Measurements from ENCODE around the gene TMEM255B.
"Not testable (repeated sequence)": the region's sequence is repeated elsewhere in the genome, so short reads cannot be mapped to it uniquely, and the experiment has no call there.

TMEM255B gene

DNA sequence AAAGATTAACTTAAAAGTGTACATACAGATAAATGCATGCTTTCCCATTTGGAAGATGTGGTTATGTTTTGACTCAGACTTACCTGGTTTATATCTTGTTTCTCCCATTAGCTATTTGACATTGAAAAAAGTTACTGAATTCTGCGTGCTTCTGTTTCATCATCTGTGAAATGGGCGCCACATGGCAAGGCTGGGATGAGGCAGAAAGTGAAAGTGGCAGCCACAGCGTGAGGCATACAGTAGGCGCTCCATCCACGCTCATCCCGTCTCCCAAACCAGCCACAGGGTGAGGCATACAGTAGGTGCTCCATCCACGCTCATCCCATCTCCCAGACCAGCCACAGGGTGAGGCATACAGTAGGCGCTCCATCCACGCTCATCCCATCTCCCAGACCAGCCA, 14.0 kb upstream of the TMEM255B start:
- TF ChIP-seq CTCF (conservative IDR thresholded peaks at IDR 0.05; ENCODE audit: low read depth, low read length) = no peak
- Histone ChIP-seq H3K27me3 (ENCODE audit: insufficient read depth, low read depth) (no peaks in the 10 kb centered on the region), H3K36me3 (ENCODE audit: insufficient read depth) (no peaks in the 10 kb centered on the region), H3K27ac (no peak overlapping the region), H4K20me1 (ENCODE audit: insufficient read depth) (no peaks in the 10 kb centered on the region), H3K9ac (no peak overlapping the region), H3K4me1 (ENCODE audit: low read depth, poor library complexity, severe bottlenecking) (peaks cover 51% of the 10 kb centered on the region), H2AFZ (ENCODE audit: low read depth) (no peak overlapping the region), H3K4me2 (no peak overlapping the region; the same call in 1 of the 2 replicates), H3K79me2 (ENCODE audit: insufficient read depth, low read depth) (no peaks in the 10 kb centered on the region), H3K4me3 (IDR thresholded peaks at IDR 0.05; ENCODE audit: insufficient read depth, low read depth, low read length) (no peak overlapping the region)

GRCh38 chr13:113745500-113746142, 13.4 kb upstream of the TMEM255B start:
- not testable (repeated sequence) for H3K4me3 ChIP-seq (IDR thresholded peaks at IDR 0.05; ENCODE audit: insufficient read depth, low read depth, low read length); H3K9ac ChIP-seq; H3K27me3 ChIP-seq (ENCODE audit: insufficient read depth, low read depth); H4K20me1 ChIP-seq (ENCODE audit: insufficient read depth); H3K36me3 ChIP-seq (ENCODE audit: insufficient read depth); H3K27ac ChIP-seq; H2AFZ ChIP-seq (ENCODE audit: low read depth); H3K79me2 ChIP-seq (ENCODE audit: insufficient read depth, low read depth); H3K4me2 ChIP-seq
- H3K4me1 ChIP-seq (ENCODE audit: low read depth, poor library complexity, severe bottlenecking) = peaks cover 45% of the 10 kb centered on the region

DNA sequence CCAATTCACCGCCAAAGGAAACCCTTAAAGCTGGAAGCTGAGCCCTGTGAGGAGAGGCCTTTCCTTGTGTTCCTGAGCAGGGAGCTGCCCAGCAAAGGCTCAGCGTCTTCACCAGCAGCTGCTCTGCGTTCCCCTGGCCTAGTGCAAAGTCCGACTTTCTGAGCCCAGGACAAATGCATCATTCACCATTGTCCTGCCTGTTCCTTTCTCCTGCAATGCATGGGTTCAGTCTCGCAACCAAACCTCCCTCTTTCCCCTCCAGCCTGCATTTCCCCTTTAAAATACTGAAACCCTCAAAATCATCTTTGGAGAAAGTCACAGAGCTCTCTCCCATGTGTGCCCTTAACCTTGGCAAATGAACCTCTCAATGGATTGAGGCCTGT, 12.9 kb upstream of the TMEM255B start:
- H3K27me3 ChIP-seq (ENCODE audit: insufficient read depth, low read depth) = no peaks in the 10 kb centered on the region
- no peaks in the 10 kb centered on the region for H4K20me1 ChIP-seq (ENCODE audit: insufficient read depth)
- H3K4me1 ChIP-seq (ENCODE audit: low read depth, poor library complexity, severe bottlenecking) = peaks cover 40% of the 10 kb centered on the region
- no peak overlapping the region for H3K9ac ChIP-seq
- H3K27ac ChIP-seq = no peak overlapping the region
- no peaks in the 10 kb centered on the region for H3K79me2 ChIP-seq (ENCODE audit: insufficient read depth, low read depth)
- H2AFZ ChIP-seq (ENCODE audit: low read depth) = no peak overlapping the region
- no peak overlapping the region for H3K4me3 ChIP-seq (IDR thresholded peaks at IDR 0.05; ENCODE audit: insufficient read depth, low read depth, low read length)
- H3K4me2 ChIP-seq = no peak overlapping the region
- H3K36me3 ChIP-seq (ENCODE audit: insufficient read depth) = no peaks in the 10 kb centered on the region
- no peak for TF ChIP-seq CTCF (conservative IDR thresholded peaks at IDR 0.05; ENCODE audit: low read depth, low read length)

- H3K4me1 ChIP-seq (ENCODE audit: low read depth, poor library complexity, severe bottlenecking) = peaks cover 34% of the 10 kb centered on the region
- TF ChIP-seq CTCF (conservative IDR thresholded peaks at IDR 0.05; ENCODE audit: low read depth, low read length) = no peak
- no peaks in the 10 kb centered on the region for H3K36me3 ChIP-seq (ENCODE audit: insufficient read depth)
- H3K27ac ChIP-seq = no peak overlapping the region
- H2AFZ ChIP-seq (ENCODE audit: low read depth) = no peak overlapping the region
- H3K4me3 ChIP-seq (IDR thresholded peaks at IDR 0.05; ENCODE audit: insufficient read depth, low read depth, low read length) = no peak overlapping the region
- no peaks in the 10 kb centered on the region for H4K20me1 ChIP-seq (ENCODE audit: insufficient read depth)
- no peak overlapping the region for H3K9ac ChIP-seq
- no peaks in the 10 kb centered on the region for H3K27me3 ChIP-seq (ENCODE audit: insufficient read depth, low read depth)
- H3K4me2 ChIP-seq = no peak overlapping the region
- no peaks in the 10 kb centered on the region for H3K79me2 ChIP-seq (ENCODE audit: insufficient read depth, low read depth)
Measured at GRCh38 chr13:113746671-113747070, 12.4 kb upstream of the TMEM255B start.

DNA sequence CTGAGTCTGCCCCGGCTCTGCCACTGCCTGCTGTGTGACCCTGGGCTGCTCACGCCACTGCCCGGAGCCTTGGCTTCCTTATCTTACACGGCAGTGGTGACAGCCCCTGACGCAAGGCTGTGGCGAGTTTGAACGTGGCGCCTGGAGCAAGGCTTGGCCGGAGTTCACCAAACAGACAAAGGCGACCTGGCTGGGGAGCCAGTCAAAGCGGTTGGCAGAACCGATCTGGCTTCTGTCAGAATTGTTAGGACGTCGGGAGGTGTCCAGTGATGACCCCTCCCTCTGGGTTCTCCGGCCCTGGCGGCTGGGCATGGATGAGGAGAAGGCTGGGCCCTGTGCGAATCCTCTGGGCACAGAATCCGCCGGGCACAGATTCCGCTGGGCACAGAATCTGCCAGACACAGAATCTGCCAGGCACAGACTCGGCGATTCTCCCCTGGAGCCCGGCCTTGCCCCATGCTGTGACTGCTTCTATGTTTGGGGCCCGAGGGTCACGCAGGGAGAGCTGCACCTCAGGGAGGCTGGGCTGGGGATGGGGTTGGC, 11.7 kb upstream of the TMEM255B start:
- Histone ChIP-seq H3K27me3 (ENCODE audit: insufficient read depth, low read depth) (no peaks in the 10 kb centered on the region), H4K20me1 (ENCODE audit: insufficient read depth) (no peaks in the 10 kb centered on the region), H3K4me2 (no peak overlapping the region), H3K4me1 (ENCODE audit: low read depth, poor library complexity, severe bottlenecking) (peaks cover 27% of the 10 kb centered on the region), H2AFZ (ENCODE audit: low read depth) (no peak overlapping the region), H3K79me2 (ENCODE audit: insufficient read depth, low read depth) (no peaks in the 10 kb centered on the region), H3K4me3 (IDR thresholded peaks at IDR 0.05; ENCODE audit: insufficient read depth, low read depth, low read length) (no peak overlapping the region), H3K36me3 (ENCODE audit: insufficient read depth) (no peaks in the 10 kb centered on the region), H3K9ac (no peak overlapping the region), H3K27ac (no peak overlapping the region)
- no peak for TF ChIP-seq CTCF (conservative IDR thresholded peaks at IDR 0.05; ENCODE audit: low read depth, low read length)

All from KMS-11 (cell line).